ENCODE results near the gene SPOCK2.
"Not testable (repeated sequence)": the region's sequence is repeated elsewhere in the genome, so short reads cannot be mapped to it uniquely, and the experiment has no call there.

SPOCK2 gene

GRCh38 chr10:72050873-72051272, 37.5 kb downstream of the SPOCK2 start:
- no peak for DNase-seq

GRCh38 chr10:72049969-72050781, 38.2 kb downstream of the SPOCK2 start:
- no peak for DNase-seq

GRCh38 chr10:72049472-72049871, 38.9 kb downstream of the SPOCK2 start:
- no peak for DNase-seq

GRCh38 chr10:72048450-72049124, 39.8 kb downstream of the SPOCK2 start:
- peak; percentile 93 to 94 for DNase-seq

GRCh38 chr10:72045586-72045985, 42.8 kb downstream of the SPOCK2 start:
- no peak for DNase-seq

GRCh38 chr10:72044417-72045041, 43.8 kb downstream of the SPOCK2 start:
- peak; percentile 91 to 94 for DNase-seq

GRCh38 chr10:72043016-72043834, 45.1 kb downstream of the SPOCK2 start:
- DNase-seq, result no peak

GRCh38 chr10:72041491-72041890, 46.9 kb downstream of the SPOCK2 start:
- no peak for DNase-seq

GRCh38 chr10:72039377-72039776, 49.0 kb downstream of the SPOCK2 start:
- no peak for DNase-seq

- DNase-seq, result no peak
Observed at GRCh38 chr10:72038458-72039001, 49.8 kb downstream of the SPOCK2 start.

- no peak for DNase-seq
Observed at GRCh38 chr10:72037811-72038210, 50.5 kb downstream of the SPOCK2 start.

GRCh38 chr10:72037266-72037665, 51.1 kb downstream of the SPOCK2 start:
- no peak for DNase-seq

GRCh38 chr10:72035252-72035887, 53.0 kb downstream of the SPOCK2 start:
- no peak for DNase-seq

GRCh38 chr10:72034761-72035160, 53.6 kb downstream of the SPOCK2 start:
- no peak for DNase-seq

- no peak for DNase-seq
Observed at GRCh38 chr10:72034040-72034499, 54.3 kb downstream of the SPOCK2 start.

GRCh38 chr10:72032409-72033162, 55.8 kb downstream of the SPOCK2 start:
- not testable (repeated sequence) for DNase-seq

- no peak for DNase-seq
Observed at GRCh38 chr10:72031706-72032105, 56.6 kb downstream of the SPOCK2 start.

GRCh38 chr10:72030762-72031543, 57.4 kb downstream of the SPOCK2 start:
- no peak for DNase-seq

GRCh38 chr10:72029414-72029813, 58.9 kb downstream of the SPOCK2 start:
- DNase-seq, result no peak

- DNase-seq, result no peak
Observed at GRCh38 chr10:72027498-72027897, 60.9 kb downstream of the SPOCK2 start.

Data from hippocampal formation (tissue), 2 donors.